Endothelial cell of umbilical vein (primary cell): ENCODE measurements around the gene PROB1. TPM values are rescaled to one million over a fixed set of nuclear protein-coding genes. Genes with fewer than 3 reads are reported as not detected.

Source experiments
- BruUV-seq: library from RNA; stranded (reverse); fragments of 400-500 nt; replicated peaks from 2 replicates; lab custom pipeline; 2021; lab: Mats Ljungman, UMichigan
- CTCF ChIA-PET: fragments of 300-600, 350-600 bp; sonication (Branson Sonifier 250); formaldehyde crosslinking; loops from one replicate; lab custom pipeline; 2021; ENCODE audit warnings: antibody characterized with exemption, inconsistent platforms; lab: Charles Lee
- POLR2A ChIA-PET: fragments of 300-600, 350-600 bp; sonication (Branson Sonifier 250); formaldehyde crosslinking; loops from one replicate; lab custom pipeline; 2021; ENCODE audit warnings: antibody characterized with exemption, inconsistent platforms; lab: Charles Lee
- DNase-seq: peaks from one replicate; pipeline ENCODE4 v3.0.0-alpha.2; 2011; ENCODE audit warnings: low read depth, low spot score
- FAIRE-seq: peaks from 2 replicates; lab custom pipeline; 2011; peaks lifted over from hg19 to GRCh38; lab: Jason Lieb, UNC
- H2AFZ ChIP-seq: 2 replicates; pipeline ENCODE4 v1.6.0; 2012; ENCODE audit warnings: low read depth, low read length, control low read depth, inconsistent platforms
- H3K27ac ChIP-seq: 2 replicates; pipeline ENCODE4 v1.5.1; 2011; ENCODE audit warnings: low read depth, mild to moderate bottlenecking, control low read depth, low read length, moderate library complexity; ENCODE audit not compliant: insufficient read depth
- H3K27me3 ChIP-seq, 2 experiments: 2 replicates each; pipeline versions ENCODE4 v1.6.0 to v1.6.1; 2011; ENCODE audit warnings: low read length in 2 of 2, mixed read lengths in 1 of 2; ENCODE audit not compliant: control insufficient read depth in 2 of 2, insufficient read depth in 2 of 2
- H3K36me3 ChIP-seq, 2 experiments: 2 replicates in 1 of 2; 3 replicates in 1 of 2; pipeline ENCODE4 v1.5.1; 2011; ENCODE audit warnings: low read length in 2 of 2, mild to moderate bottlenecking in 1 of 2, moderate library complexity in 1 of 2; ENCODE audit not compliant: control insufficient read depth in 2 of 2, insufficient read depth in 2 of 2; ENCODE audit errors: extremely low read depth in 1 of 2
- H3K4me1 ChIP-seq: 3 replicates; pipeline ENCODE4 v1.5.1; 2011; ENCODE audit warnings: mild to moderate bottlenecking, low read length; ENCODE audit not compliant: control insufficient read depth, insufficient read depth; ENCODE audit errors: extremely low read depth
- H3K4me2 ChIP-seq: 2 replicates; pipeline ENCODE4 v1.6.1; 2011; ENCODE audit warnings: low read length, control low read depth, mixed read lengths; ENCODE audit not compliant: insufficient read depth
- H3K4me3 ChIP-seq, 3 experiments: fragments of 200-600 bp in 1 of 3; sonication (generic), shearing (Covaris generic) in 1 of 3; replicated peaks in 1 of 3; 2 replicates each; pipeline ENCODE4 v1.5.1; 2011 to 2016; ENCODE audit warnings: control low read depth in 3 of 3, low read length in 3 of 3, mild to moderate bottlenecking in 2 of 3, inconsistent platforms in 1 of 3, low read depth in 1 of 3, moderate library complexity in 1 of 3; ENCODE audit not compliant: insufficient read depth in 1 of 3
- H3K79me2 ChIP-seq: 2 replicates; pipeline ENCODE4 v1.6.0; 2012; ENCODE audit warnings: low read length, inconsistent platforms; ENCODE audit not compliant: control insufficient read depth, insufficient read depth
- H3K9ac ChIP-seq: replicated peaks from 2 replicates; pipeline ENCODE3; 2011; ENCODE audit warnings: low read length, control low read depth; ENCODE audit not compliant: insufficient read depth; ENCODE audit errors: extremely low read depth
- H3K9me1 ChIP-seq: replicated peaks from 3 replicates; pipeline ENCODE4 v1.6.0; 2011; ENCODE audit warnings: mild to moderate bottlenecking, low read length; ENCODE audit not compliant: control insufficient read depth, insufficient read depth; ENCODE audit errors: extremely low read depth
- H3K9me3 ChIP-seq: replicated peaks from 2 replicates; pipeline ENCODE4 v1.5.1; 2012; ENCODE audit warnings: low read length, inconsistent platforms; ENCODE audit not compliant: control insufficient read depth, insufficient read depth
- H4K20me1 ChIP-seq: replicated peaks from 2 replicates; pipeline ENCODE3; 2011; ENCODE audit warnings: mild to moderate bottlenecking, low read length; ENCODE audit not compliant: control insufficient read depth, insufficient read depth; ENCODE audit errors: extremely low read depth
- EZH2 ChIP-seq: IDR thresholded peaks from 2 replicates; pipeline ENCODE4 v1.6.1; 2012; ENCODE audit warnings: borderline replicate concordance, low read depth, mild to moderate bottlenecking, moderate library complexity, low read length, inconsistent platforms; ENCODE audit not compliant: severe bottlenecking
- FOS ChIP-seq: IDR thresholded peaks from 2 replicates; pipeline ENCODE4 v1.6.1; 2011; ENCODE audit warnings: mild to moderate bottlenecking, low read length, moderate library complexity, borderline replicate concordance; ENCODE audit not compliant: insufficient read depth
- GATA2 ChIP-seq: IDR thresholded peaks from 2 replicates; pipeline ENCODE4 v1.7.0; 2011; ENCODE audit warnings: low read depth, mild to moderate bottlenecking, moderate library complexity, mixed read lengths, low read length; ENCODE audit not compliant: insufficient read length, insufficient read depth
- JUN ChIP-seq: IDR thresholded peaks from 2 replicates; pipeline ENCODE4 v1.6.1; 2011; ENCODE audit warnings: borderline replicate concordance, low read depth; ENCODE audit not compliant: insufficient read length, insufficient read depth
- MYC ChIP-seq: IDR thresholded peaks from one replicate; pipeline ENCODE4 v1.6.1; 2011; ENCODE audit warnings: mild to moderate bottlenecking, low read depth, low read length
- POLR2A ChIP-seq: IDR thresholded peaks from 2 replicates; pipeline ENCODE4 v1.6.1; 2012; ENCODE audit warnings: low read depth, mild to moderate bottlenecking, control low read depth, low read length
- POLR2AphosphoS5 ChIP-seq: IDR thresholded peaks from 2 replicates; pipeline ENCODE4 v1.6.1; 2012; ENCODE audit warnings: low read depth, mild to moderate bottlenecking, control low read depth, low read length, moderate library complexity; ENCODE audit not compliant: insufficient read depth
- dilution Hi-C: fragments of 300-500 bp; cut with MboI; formaldehyde crosslinking; loops from one replicate; pipeline ENCODE4 v1.15.0; 2019; ENCODE audit warnings: low sequenced_read_pairs; ENCODE audit not compliant: extremely low pct_ligation_motif_present
- intact Hi-C: fragments of 100-400 bp; cut with micrococcal nuclease; formaldehyde crosslinking; loops from one replicate; pipeline ENCODE4 v1.10.0; 2022
- polyA plus RNA-seq, 4 experiments: library from polyadenylated mRNA; depleted of rRNA in 3 of 4; stranded (reverse) in 3 of 4; unstranded in 1 of 4; fragments of >200 nt; gene quantifications; 2 replicates each; pipeline versions ENCODE4 v1.2.1 to v1.2.3, GENCODE V29; 2011 to 2012; ENCODE audit warnings: missing spikeins in 1 of 4
- total RNA-seq: library from RNA; stranded (reverse); gene quantifications from 2 replicates; pipeline ENCODE4 v1.2.3, GENCODE V29; 2021

The PROB1 gene
- total and polyA plus RNA-seq, 2 donors (not counting 3 experiments of a cell fraction or from before 2014, with no cell fraction given) = 0.47 to 1.9 TPM

GRCh38 chr5:139396691-139397090, 1.8 kb upstream of the PROB1 start:
- H3K4me2 ChIP-seq = no peak overlapping the region
- no TSS peak for BruUV-seq
- no peak for FAIRE-seq
- POLR2A ChIA-PET = no interaction called here
- CTCF ChIA-PET = interaction anchor here (1.2 kb wide), 1 partner anchor 9 kb away, joined by 3 read pairs; no protein-coding TSS in a partner anchor
- H3K9me1 ChIP-seq = no peaks in the 10 kb centered on the region
- H3K4me3 ChIP-seq = no peak overlapping the region
- H2AFZ ChIP-seq = no peak overlapping the region
- no peaks in the 10 kb centered on the region for H4K20me1 ChIP-seq
- H3K79me2 ChIP-seq = no peaks in the 10 kb centered on the region
- H3K9ac ChIP-seq = no peak overlapping the region
- H3K4me1 ChIP-seq = peaks cover 6% of the 10 kb centered on the region
- peaks cover 7 to 14% of the 10 kb centered on the region in 2 experiments for H3K27me3 ChIP-seq
- H3K9me3 ChIP-seq = no peaks in the 10 kb centered on the region
- no peak for DNase-seq
- intact Hi-C loops = no loop called here
- dilution Hi-C loops = no loop called here
- no peak for TF ChIP-seq POLR2A
- TF ChIP-seq FOS = no peak
- TF ChIP-seq EZH2 = no peak
- no peak for TF ChIP-seq POLR2AphosphoS5
- no peak for TF ChIP-seq GATA2
- TF ChIP-seq MYC = no peak
- no peak for TF ChIP-seq JUN
- H3K36me3 ChIP-seq = no peaks in the 10 kb centered on the region
- H3K27ac ChIP-seq = no peak overlapping the region
